ENCODE data around the gene FAM89A. TPM values are rescaled to one million over a fixed set of nuclear protein-coding genes. Genes with fewer than 3 reads are reported as not detected.
A peak's percentile ranks its signal among the peaks of the same experiment; 100 is the strongest.

The FAM89A gene
- total RNA-seq, 4 donors from 2014 or later = 11.1 to 63.0 (median 23.5) TPM

DNA sequence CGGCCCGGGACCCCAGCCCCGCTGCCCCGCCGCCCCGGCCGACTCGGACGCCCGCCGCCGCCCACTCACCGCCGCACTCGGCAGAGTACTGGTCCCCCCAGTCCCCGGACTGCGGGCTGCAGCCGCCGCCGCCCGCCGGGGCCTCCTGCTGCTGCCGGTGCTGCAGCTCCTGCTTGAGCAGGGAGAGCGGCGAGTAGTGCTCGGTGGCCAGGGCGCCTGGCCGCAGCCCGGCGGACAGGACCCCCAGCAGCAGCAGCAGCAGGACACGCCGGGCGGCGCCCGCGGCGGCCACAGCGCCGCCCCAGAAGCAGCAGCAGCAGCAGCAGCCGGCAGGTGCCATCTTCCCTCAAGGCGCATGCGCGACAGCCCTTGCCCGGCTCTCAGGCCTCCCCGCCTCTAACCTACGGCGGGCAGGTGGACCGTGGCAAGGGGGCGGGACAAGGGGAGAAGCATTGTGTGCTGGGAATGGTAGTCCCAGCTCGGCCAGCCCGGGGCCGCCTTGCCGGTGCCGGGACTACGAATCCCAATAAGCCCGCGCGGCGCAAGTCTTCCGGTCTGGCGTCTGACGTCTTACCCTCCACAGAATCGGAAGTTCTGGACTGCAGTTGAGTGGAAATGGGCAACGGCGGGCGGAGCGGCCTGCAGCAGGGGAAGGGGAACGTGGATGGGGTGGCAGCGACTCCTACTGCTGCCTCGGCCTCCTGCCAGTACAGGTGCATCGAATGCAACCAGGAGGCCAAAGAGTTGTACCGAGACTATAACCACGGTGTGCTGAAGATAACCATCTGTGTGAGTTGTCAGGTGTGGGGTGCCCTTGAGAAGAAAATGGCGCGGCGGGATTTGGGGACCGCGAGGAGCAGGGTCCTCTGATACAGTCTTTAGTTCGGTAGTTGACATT, 61.3 kb downstream of the FAM89A start, which contains the start of the genes ARV1 and TTC13:
Gene ARV1 (plus strand): TSS at position 604 of the 898 bp plus-strand sequence. CDS start 12 bp downstream, at position 616.
Gene TTC13 (minus strand): TSS at position 371 of the 898 bp plus-strand sequence. CDS start 31 bp downstream, at position 340.
- WGBS, 2 donors = 0% methylated on average over 29 to 34 of the region's 79 CpGs
- Histone ChIP-seq H3K27ac (peak within 1 kb of the TSS in 3 of 4 donors; percentile 64 to 79 (median 66)), H3K9me3 (no peaks in the 10 kb centered on the region), H3K4me1 (peaks cover 0 to 32% (median 15%) of the 10 kb centered on the region in 4 donors), H3K36me3 (peaks cover 0 to 8% (median 0%) of the 10 kb centered on the region in 3 donors), H3K27me3 (no peaks in the 10 kb centered on the region), H3K4me3 (peak within 1 kb of the TSS; percentile 64 to 96 (median 82))
- TF ChIP-seq EP300 (IDR thresholded peaks at IDR 0.05) (peak; percentile 82 to 88), POLR2A (IDR thresholded peaks at IDR 0.05) (peak in 1 of 2 donors; percentile 50)
- TF ChIP-seq, protein P1, sequence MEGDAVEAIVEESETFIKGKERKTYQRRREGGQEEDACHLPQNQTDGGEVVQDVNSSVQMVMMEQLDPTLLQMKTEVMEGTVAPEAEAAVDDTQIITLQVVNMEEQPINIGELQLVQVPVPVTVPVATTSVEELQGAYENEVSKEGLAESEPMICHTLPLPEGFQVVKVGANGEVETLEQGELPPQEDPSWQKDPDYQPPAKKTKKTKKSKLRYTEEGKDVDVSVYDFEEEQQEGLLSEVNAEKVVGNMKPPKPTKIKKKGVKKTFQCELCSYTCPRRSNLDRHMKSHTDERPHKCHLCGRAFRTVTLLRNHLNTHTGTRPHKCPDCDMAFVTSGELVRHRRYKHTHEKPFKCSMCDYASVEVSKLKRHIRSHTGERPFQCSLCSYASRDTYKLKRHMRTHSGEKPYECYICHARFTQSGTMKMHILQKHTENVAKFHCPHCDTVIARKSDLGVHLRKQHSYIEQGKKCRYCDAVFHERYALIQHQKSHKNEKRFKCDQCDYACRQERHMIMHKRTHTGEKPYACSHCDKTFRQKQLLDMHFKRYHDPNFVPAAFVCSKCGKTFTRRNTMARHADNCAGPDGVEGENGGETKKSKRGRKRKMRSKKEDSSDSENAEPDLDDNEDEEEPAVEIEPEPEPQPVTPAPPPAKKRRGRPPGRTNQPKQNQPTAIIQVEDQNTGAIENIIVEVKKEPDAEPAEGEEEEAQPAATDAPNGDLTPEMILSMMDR (IDR thresholded peaks at IDR 0.05) = peak in 3 of 5 experiments; percentile 16 to 51 (median 24)
- peak; percentile 90 to 96 for DNase-seq (ENCODE audit: low spot score in 2 of 2)

DNA sequence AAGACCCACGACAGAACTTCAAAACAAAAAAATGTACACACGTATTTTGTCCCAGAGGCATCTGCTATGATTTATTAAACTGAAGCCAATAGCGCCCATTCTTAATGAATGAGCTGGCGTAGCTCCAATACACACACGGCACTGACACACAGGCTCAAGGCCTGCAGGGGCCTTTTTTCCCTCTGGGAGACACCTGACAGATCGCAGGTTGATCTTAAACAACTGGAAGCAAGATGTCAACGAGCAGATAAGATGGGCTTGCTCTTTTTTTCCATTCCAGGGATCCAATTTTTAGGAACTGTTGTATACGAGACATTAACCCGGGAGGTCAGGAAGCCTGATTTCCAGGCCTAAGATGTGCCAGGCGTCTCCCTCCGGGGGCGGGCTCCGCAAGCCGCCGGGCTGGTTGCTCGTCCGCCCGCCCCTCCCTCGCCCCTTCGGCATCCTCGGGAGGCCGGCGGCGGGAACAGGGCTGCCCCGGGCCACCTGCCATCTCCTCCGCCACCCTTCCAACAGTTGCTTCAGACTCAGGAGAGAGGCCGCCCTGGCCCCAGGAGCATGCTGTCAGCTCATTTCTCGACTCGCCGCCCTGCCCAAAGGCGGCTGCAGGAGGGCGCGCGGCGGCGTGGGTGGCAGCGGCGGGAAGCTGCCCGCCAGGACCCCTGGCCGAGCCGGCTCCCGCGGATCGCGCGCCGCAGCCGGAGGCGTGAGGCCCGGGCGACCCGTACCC, 62.1 kb downstream of the FAM89A start:
- H3K27ac ChIP-seq = peak overlapping the region in 2 of 4 donors; percentile 62 to 79
- no peaks in the 10 kb centered on the region for H3K9me3 ChIP-seq
- H3K27me3 ChIP-seq = no peaks in the 10 kb centered on the region
- TF ChIP-seq EP300 (IDR thresholded peaks at IDR 0.05) = no peak
- TF ChIP-seq, protein P1 (IDR thresholded peaks at IDR 0.05) = no peak
- TF ChIP-seq POLR2A (IDR thresholded peaks at IDR 0.05) = no peak
- peak overlapping the region; percentile 64 to 96 (median 82) for H3K4me3 ChIP-seq
- peaks cover 0 to 32% (median 15%) of the 10 kb centered on the region in 4 donors for H3K4me1 ChIP-seq
- WGBS, 2 donors = 2 to 4% methylated on average over 13 to 35 of the region's 52 CpGs
- H3K36me3 ChIP-seq = peaks cover 0 to 8% (median 0%) of the 10 kb centered on the region in 3 donors
- DNase-seq (ENCODE audit: low spot score in 2 of 2) = no peak

DNA sequence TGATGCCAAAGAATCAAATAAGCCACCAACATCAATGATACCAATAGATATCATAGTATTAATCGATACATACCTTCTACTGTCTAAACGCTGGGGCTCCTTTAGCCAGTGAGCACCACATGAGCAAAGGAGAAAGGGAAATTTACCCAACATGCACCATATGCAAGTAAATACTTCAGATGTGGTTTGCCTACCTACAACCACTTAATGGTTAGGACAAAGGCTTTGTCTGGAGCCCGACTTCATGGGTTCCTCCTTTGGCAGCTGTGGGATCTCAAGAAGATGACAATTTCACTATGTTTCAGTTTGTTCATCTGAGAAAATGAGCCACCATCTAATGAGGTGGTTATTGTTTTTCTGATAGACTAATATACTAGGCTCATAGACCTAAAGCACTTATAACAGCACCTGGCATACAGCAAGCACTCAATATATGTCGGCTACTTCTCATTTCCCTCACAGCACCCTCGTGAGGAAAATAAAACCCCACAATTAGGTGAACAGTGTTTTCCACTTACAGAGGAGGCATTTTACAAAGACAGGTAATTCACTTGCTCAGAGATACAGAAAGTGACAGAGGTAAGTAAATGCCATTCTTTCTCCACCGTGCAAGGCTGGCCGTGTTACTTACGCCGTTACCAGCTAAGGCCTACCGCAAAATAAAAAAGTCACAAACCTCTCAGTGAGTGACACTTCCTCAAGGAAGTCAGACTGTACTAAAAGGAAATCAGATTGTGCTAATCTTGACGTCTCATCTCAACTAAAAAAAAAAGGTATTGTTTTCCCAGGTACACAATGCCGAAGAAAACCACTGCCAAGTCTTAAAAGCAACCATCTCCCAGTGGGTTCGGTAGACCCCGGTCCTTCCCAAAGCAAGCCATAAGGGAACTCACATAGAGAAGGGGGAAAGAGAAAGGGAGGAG, 63.0 kb downstream of the FAM89A start:
- H3K9me3 ChIP-seq = no peaks in the 10 kb centered on the region
- H3K27me3 ChIP-seq = no peaks in the 10 kb centered on the region
- H3K4me3 ChIP-seq = peak overlapping the region in 2 of 4 donors; percentile 86 to 96
- WGBS, 2 donors = 67 to 71% methylated on average over 14 of the region's 14 CpGs
- DNase-seq (ENCODE audit: low spot score in 2 of 2) = no peak
- H3K36me3 ChIP-seq = peaks cover 0 to 8% (median 0%) of the 10 kb centered on the region in 3 donors
- TF ChIP-seq EP300 (IDR thresholded peaks at IDR 0.05) (no peak), POLR2A (IDR thresholded peaks at IDR 0.05) (no peak)
- TF ChIP-seq, protein P1 (IDR thresholded peaks at IDR 0.05) = no peak
- H3K4me1 ChIP-seq = peaks cover 0 to 32% (median 15%) of the 10 kb centered on the region in 4 donors
- peak overlapping the region in 1 of 4 donors; percentile 62 for H3K27ac ChIP-seq

DNA sequence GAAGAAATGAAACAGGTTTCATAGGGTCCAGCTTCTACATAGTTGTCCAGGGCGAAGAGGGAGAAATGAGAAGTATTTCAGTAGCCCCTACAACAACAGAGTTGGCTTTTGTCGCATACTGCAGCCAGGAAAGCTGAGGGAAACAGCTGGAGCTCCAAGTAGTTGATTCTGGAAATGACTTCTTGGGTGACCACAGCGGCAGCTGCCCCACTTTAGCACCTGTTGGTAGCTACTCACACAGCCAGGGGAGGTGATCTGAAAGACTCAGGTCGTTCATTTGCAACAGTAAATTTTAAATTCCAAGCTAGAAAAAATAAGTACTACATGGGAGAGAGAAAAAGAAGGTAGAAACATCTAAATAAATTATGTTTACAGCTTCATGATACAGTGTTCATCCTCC, 63.7 kb downstream of the FAM89A start:
- WGBS, 2 donors = 86 to 90% methylated on average over 4 of the region's 4 CpGs
- no peak overlapping the region for H3K4me3 ChIP-seq
- peaks cover 0 to 8% (median 0%) of the 10 kb centered on the region in 3 donors for H3K36me3 ChIP-seq
- H3K4me1 ChIP-seq = peaks cover 0 to 32% (median 15%) of the 10 kb centered on the region in 4 donors
- no peaks in the 10 kb centered on the region for H3K27me3 ChIP-seq
- H3K9me3 ChIP-seq = no peaks in the 10 kb centered on the region
- TF ChIP-seq EP300 (IDR thresholded peaks at IDR 0.05) (no peak), POLR2A (IDR thresholded peaks at IDR 0.05) (no peak)
- TF ChIP-seq, protein P1 (IDR thresholded peaks at IDR 0.05) = no peak
- DNase-seq (ENCODE audit: low spot score in 2 of 2) = no peak
- H3K27ac ChIP-seq = no peak overlapping the region

All from tibial nerve (tissue), 4 donors.